Measurements from ENCODE around the gene FAM3D. TPM values are rescaled to one million over a fixed set of nuclear protein-coding genes. Genes with fewer than 3 reads are reported as not detected.
A peak's percentile ranks its signal among the peaks of the same experiment; 100 is the strongest.

Gene FAM3D
- polyA plus RNA-seq, 1 of the 3 experiments (the other 2 are of a cell fraction) = not detected

DNA sequence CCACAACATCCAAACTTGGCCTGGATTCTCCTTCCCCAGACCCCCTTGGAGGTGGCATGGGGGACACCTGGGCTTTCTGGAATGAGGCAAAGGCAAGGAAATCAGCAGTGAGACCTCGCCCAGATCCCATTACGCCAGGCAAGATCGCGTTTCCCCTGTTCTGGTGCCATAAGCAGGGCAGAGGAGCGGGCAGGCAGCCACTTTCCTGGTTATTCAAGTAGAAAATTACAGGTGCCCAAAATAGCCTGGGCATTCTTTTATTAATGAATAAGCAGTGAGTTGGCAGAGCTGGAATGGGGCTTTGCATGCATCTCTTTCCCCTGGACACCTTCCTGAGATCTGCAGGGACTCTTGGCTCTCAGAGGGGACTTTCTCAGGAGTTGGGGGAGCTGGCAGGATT is 57.9 kb downstream of the FAM3D start:
- POLR2A ChIA-PET = no interaction called here
- no peaks in the 10 kb centered on the region for H3K4me1 ChIP-seq (ENCODE audit: control insufficient read depth in 1 of 2, insufficient read depth in 2 of 2, low read depth in 1 of 2, low read length in 1 of 2)
- DNase-seq = no peak

DNA sequence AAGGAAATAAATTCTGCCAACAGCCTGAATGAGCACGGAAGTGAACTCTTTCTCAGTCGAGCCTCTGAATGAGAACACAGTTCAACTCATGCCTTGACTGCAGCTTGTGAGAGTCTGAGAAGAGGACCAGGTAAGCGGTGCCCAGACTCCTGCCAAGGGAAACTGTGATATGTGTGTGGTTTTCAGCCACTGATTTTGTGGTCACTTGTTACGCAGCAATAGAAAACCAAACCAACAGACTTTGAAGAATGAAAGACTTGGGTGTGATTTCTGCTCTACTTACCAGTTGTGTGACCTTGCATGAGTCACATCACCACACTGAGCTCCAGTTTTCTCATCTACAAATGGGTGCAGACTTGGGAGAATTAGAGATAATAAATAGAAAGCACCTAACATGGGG is 58.8 kb downstream of the FAM3D start:
- no peaks in the 10 kb centered on the region for H3K36me3 ChIP-seq (replicated peaks in 1 of 2; ENCODE audit: control insufficient read depth in 1 of 2, insufficient read depth in 2 of 2, low read length in 1 of 2)
- H3K4me2 ChIP-seq = no peak overlapping the region
- no peak overlapping the region for H3K4me3 ChIP-seq (ENCODE audit: low read depth in 2 of 2, low read length in 1 of 2)
- no peaks in the 10 kb centered on the region for H4K20me1 ChIP-seq (ENCODE audit: insufficient read depth)
- H3F3A ChIP-seq (replicated peaks; ENCODE audit: insufficient read depth) = no peaks in the 10 kb centered on the region
- H3K27me3 ChIP-seq (ENCODE audit: insufficient read depth) = peaks cover 10% of the 10 kb centered on the region; the same call in 1 of the 2 replicates
- ChIA-PET POLR2A (no interaction called here), CTCF (interaction anchor here (1.3 to 1.4 kb wide), 2 partner anchors 10 to 19 kb away, joined by 3 to 5 read pairs; no protein-coding TSS in a partner anchor)
- no peaks in the 10 kb centered on the region for H3K79me2 ChIP-seq (ENCODE audit: insufficient read depth)
- H3K4me1 ChIP-seq (ENCODE audit: control insufficient read depth in 1 of 2, insufficient read depth in 2 of 2, low read depth in 1 of 2, low read length in 1 of 2) = no peaks in the 10 kb centered on the region
- H3K9ac ChIP-seq = no peak overlapping the region
- 46% methylated on average over 4 of the region's 4 CpGs for WGBS (ENCODE audit: low lambda C conversion rate)
- no peak overlapping the region for H3K27ac ChIP-seq (ENCODE audit: low read depth in 2 of 2, low read length in 1 of 2)
- TF ChIP-seq MXI1 (IDR thresholded peaks at IDR 0.05; ENCODE audit: low read depth, low read length) = no peak
- TF ChIP-seq MEF2A (IDR thresholded peaks at IDR 0.05; ENCODE audit: borderline replicate concordance, low read depth) = no peak
- no peak for TF ChIP-seq NFIC (IDR thresholded peaks at IDR 0.05; ENCODE audit: borderline replicate concordance)
- TF ChIP-seq, protein P1, sequence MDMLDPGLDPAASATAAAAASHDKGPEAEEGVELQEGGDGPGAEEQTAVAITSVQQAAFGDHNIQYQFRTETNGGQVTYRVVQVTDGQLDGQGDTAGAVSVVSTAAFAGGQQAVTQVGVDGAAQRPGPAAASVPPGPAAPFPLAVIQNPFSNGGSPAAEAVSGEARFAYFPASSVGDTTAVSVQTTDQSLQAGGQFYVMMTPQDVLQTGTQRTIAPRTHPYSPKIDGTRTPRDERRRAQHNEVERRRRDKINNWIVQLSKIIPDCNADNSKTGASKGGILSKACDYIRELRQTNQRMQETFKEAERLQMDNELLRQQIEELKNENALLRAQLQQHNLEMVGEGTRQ (IDR thresholded peaks at IDR 0.05; ENCODE audit: borderline replicate concordance, low read depth, low read length) = no peak
- no peak for TF ChIP-seq YY1 (IDR thresholded peaks at IDR 0.05; ENCODE audit: low read depth)
- no peak for TF ChIP-seq EZH2phosphoT487 (IDR thresholded peaks at IDR 0.05; ENCODE audit: borderline replicate concordance, low read depth)
- no peak for TF ChIP-seq GATA2 (CRISPR knock-in tag; IDR thresholded peaks at IDR 0.05)
- TF ChIP-seq ELF1 (IDR thresholded peaks at IDR 0.05) = no peak
- no peak for TF ChIP-seq JUND (IDR thresholded peaks at IDR 0.05)
- no peak for TF ChIP-seq FOXM1 (IDR thresholded peaks at IDR 0.05; ENCODE audit: low read depth)
- TF ChIP-seq, protein P2, sequence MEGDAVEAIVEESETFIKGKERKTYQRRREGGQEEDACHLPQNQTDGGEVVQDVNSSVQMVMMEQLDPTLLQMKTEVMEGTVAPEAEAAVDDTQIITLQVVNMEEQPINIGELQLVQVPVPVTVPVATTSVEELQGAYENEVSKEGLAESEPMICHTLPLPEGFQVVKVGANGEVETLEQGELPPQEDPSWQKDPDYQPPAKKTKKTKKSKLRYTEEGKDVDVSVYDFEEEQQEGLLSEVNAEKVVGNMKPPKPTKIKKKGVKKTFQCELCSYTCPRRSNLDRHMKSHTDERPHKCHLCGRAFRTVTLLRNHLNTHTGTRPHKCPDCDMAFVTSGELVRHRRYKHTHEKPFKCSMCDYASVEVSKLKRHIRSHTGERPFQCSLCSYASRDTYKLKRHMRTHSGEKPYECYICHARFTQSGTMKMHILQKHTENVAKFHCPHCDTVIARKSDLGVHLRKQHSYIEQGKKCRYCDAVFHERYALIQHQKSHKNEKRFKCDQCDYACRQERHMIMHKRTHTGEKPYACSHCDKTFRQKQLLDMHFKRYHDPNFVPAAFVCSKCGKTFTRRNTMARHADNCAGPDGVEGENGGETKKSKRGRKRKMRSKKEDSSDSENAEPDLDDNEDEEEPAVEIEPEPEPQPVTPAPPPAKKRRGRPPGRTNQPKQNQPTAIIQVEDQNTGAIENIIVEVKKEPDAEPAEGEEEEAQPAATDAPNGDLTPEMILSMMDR (IDR thresholded peaks at IDR 0.05) = no peak
- TF ChIP-seq, protein P3, sequence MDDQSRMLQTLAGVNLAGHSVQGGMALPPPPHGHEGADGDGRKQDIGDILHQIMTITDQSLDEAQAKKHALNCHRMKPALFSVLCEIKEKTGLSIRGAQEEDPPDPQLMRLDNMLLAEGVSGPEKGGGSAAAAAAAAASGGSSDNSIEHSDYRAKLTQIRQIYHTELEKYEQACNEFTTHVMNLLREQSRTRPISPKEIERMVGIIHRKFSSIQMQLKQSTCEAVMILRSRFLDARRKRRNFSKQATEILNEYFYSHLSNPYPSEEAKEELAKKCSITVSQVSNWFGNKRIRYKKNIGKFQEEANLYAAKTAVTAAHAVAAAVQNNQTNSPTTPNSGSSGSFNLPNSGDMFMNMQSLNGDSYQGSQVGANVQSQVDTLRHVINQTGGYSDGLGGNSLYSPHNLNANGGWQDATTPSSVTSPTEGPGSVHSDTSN (IDR thresholded peaks at IDR 0.05) = no peak
- TF ChIP-seq, protein P4, sequence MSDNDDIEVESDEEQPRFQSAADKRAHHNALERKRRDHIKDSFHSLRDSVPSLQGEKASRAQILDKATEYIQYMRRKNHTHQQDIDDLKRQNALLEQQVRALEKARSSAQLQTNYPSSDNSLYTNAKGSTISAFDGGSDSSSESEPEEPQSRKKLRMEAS (IDR thresholded peaks at IDR 0.05; ENCODE audit: low read depth) = no peak
- DNase-seq = no peak
- no peaks in the 10 kb centered on the region for H3K9me3 ChIP-seq
- no peaks in the 10 kb centered on the region for H3K9me2 ChIP-seq
- H2AFZ ChIP-seq (ENCODE audit: low read depth) = no peak overlapping the region

More for the DNA sequence above, 57.9 kb downstream of the FAM3D start:
- CTCF ChIA-PET = interaction anchor here (1.2 to 2.2 kb wide), 2 partner anchors 11 to 21 kb away, joined by 3 to 8 read pairs; no protein-coding TSS in a partner anchor
- TF ChIP-seq FOSL2 (IDR thresholded peaks at IDR 0.05; ENCODE audit: borderline replicate concordance, low read depth) (peak; percentile 30; the same call in 1 of the 2 replicates), MEF2A (IDR thresholded peaks at IDR 0.05; ENCODE audit: borderline replicate concordance, low read depth) (0 out of 2 replicates have a peak, but pooled peaks have one; percentile 38), EP300 (IDR thresholded peaks at IDR 0.05; ENCODE audit: borderline replicate concordance in 1 of 2, low read depth in 1 of 2, low read length in 1 of 2) (no peak)
- H3K27ac ChIP-seq (ENCODE audit: low read depth in 2 of 2, low read length in 1 of 2) = no peak overlapping the region
- H4K20me1 ChIP-seq (ENCODE audit: insufficient read depth) = no peaks in the 10 kb centered on the region
- no peaks in the 10 kb centered on the region for H3F3A ChIP-seq (replicated peaks; ENCODE audit: insufficient read depth)
- H3K9me3 ChIP-seq = no peaks in the 10 kb centered on the region
- 46% methylated on average over 5 of the region's 5 CpGs for whole genome bisulfite sequencing (ENCODE audit: low lambda C conversion rate)
- H3K9ac ChIP-seq = no peak overlapping the region
- no peak overlapping the region; the same call in 1 of the 2 replicates for H3K4me2 ChIP-seq
- no peak overlapping the region for H2AFZ ChIP-seq (ENCODE audit: low read depth)
- H3K27me3 ChIP-seq (ENCODE audit: insufficient read depth) = peaks cover 4% of the 10 kb centered on the region; the same call in 1 of the 2 replicates
- H3K79me2 ChIP-seq (ENCODE audit: insufficient read depth) = no peaks in the 10 kb centered on the region
- no peak overlapping the region for H3K4me3 ChIP-seq (ENCODE audit: low read depth in 2 of 2, low read length in 1 of 2)
- H3K36me3 ChIP-seq (replicated peaks in 1 of 2; ENCODE audit: control insufficient read depth in 1 of 2, insufficient read depth in 2 of 2, low read length in 1 of 2) = no peaks in the 10 kb centered on the region
- H3K9me2 ChIP-seq = no peaks in the 10 kb centered on the region

All from SK-N-SH (cell line).